Measurements from ENCODE around the gene ZCCHC14. TPM values are rescaled to one million over a fixed set of nuclear protein-coding genes. Genes with fewer than 3 reads are reported as not detected.
"Not testable (repeated sequence)": the region's sequence is repeated elsewhere in the genome, so short reads cannot be mapped to it uniquely, and the experiment has no call there.

Gene ZCCHC14
- total RNA-seq, 4 donors from 2014 or later: 27.7 to 56.1 (median 36.7) TPM

DNA sequence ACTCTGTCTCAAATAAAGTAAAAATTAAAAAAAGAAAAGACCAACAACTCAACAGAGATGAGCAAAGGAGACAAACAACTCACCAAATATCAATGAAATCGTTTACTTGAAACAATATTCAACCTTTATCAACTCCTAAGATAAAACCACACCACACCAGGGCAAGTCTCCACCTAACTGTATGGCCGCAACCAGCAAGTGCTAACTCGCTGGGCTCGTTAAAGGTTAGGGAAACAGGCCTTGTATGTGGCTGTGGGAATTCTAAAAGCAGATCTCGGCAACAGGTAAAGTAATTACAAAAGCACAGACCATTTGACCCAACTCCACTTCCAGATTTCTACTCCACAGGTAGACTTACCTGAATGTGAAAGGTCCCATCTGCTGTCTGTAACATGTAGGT, 9.3 kb downstream of the ZCCHC14 start:
- no peak for DNase-seq
- peaks cover 32 to 58% (median 40%) of the 10 kb centered on the region in 4 donors for H3K4me1 ChIP-seq

DNA sequence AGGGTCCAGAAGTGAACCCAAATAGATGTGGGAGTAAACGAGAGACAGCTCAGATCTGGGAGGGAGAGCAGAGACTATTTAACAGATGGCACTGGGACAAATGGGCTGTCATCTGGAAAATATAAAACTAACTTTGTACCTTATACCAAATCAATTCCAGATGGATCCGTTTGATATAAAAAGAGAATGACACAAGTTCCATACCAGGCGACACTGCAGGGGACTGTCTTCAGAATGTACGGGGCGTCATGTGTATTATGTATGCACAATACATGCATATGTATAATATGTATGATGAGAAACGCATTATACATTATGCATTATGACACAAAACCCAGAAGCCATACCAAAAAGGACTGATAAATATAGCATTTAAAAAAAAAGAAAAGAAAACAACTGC, 10.2 kb downstream of the ZCCHC14 start:
- DNase-seq; in situ Hi-C loops (cut with MboI; ENCODE audit: low pct_ligation_motif_present in 1 of 4, low pct_unique_long_range_greater_than_20kb in 1 of 4, low sequenced_read_pairs in 3 of 4); intact Hi-C loops (cut with DNase I; ENCODE audit: low total_unique reads); H3K27ac ChIP-seq; H3K27me3 ChIP-seq; H3K4me3 ChIP-seq; H3K36me3 ChIP-seq; H3K9me3 ChIP-seq: not testable (repeated sequence)
- H3K4me1 ChIP-seq: peaks cover 27 to 50% (median 32%) of the 10 kb centered on the region in 4 donors
- 85 to 90% methylated on average over 5 to 6 of the region's 6 CpGs for WGBS, 2 donors (ENCODE audit: low coverage in 1 of 2)

More for the DNA sequence above, 9.3 kb downstream of the ZCCHC14 start:
- Histone ChIP-seq H3K27me3 (no peaks in the 10 kb centered on the region), H3K4me3 (no peak overlapping the region), H3K36me3 (no peaks in the 10 kb centered on the region), H3K9me3 (no peaks in the 10 kb centered on the region), H3K27ac (no peak overlapping the region)
- in situ Hi-C loops (cut with MboI; ENCODE audit: low pct_ligation_motif_present in 1 of 4, low pct_unique_long_range_greater_than_20kb in 1 of 4, low sequenced_read_pairs in 3 of 4): no loop called here
- 83 to 90% methylated on average over 4 to 5 of the region's 5 CpGs for WGBS, 2 donors (ENCODE audit: low coverage in 1 of 2)
- TF ChIP-seq CTCF (IDR thresholded peaks at IDR 0.05): no peak
- no peak for TF ChIP-seq POLR2A (IDR thresholded peaks at IDR 0.05)
- TF ChIP-seq EP300 (IDR thresholded peaks at IDR 0.05; ENCODE audit: low read depth): no peak
- TF ChIP-seq POLR2AphosphoS5 (IDR thresholded peaks at IDR 0.05): no peak
- intact Hi-C loops (cut with DNase I; ENCODE audit: low total_unique reads): no loop called here

DNA sequence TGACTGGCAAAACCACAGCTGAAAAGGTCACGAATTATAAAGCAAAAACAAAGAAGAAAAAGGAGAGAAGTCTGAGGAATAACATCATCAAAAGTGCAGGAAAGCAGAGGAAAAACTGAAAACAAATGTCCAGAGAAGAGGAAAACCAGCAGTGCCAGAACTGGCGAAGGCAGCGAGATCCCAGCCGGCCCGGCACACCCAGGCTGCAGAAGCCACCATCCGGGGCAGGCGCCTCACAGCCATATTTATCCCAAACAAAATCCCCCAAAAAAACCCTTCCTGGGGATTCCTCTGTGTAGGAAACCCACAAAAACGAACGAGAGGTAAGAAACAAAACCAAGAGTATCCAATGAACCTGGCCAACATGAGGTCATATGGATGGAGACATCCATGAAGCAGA, 10.6 kb downstream of the ZCCHC14 start:
- intact Hi-C loops (cut with DNase I; ENCODE audit: low total_unique reads) (no loop called here), in situ Hi-C loops (cut with MboI; ENCODE audit: low pct_ligation_motif_present in 1 of 4, low pct_unique_long_range_greater_than_20kb in 1 of 4, low sequenced_read_pairs in 3 of 4) (no loop called here)
- no peaks in the 10 kb centered on the region for H3K9me3 ChIP-seq
- WGBS, 2 donors (ENCODE audit: low coverage in 1 of 2): 77 to 85% methylated on average over 8 to 9 of the region's 9 CpGs
- no peaks in the 10 kb centered on the region for H3K36me3 ChIP-seq
- no peak for TF ChIP-seq POLR2AphosphoS5 (IDR thresholded peaks at IDR 0.05)
- no peak for TF ChIP-seq POLR2A (IDR thresholded peaks at IDR 0.05)
- TF ChIP-seq CTCF (IDR thresholded peaks at IDR 0.05): no peak
- no peak for TF ChIP-seq EP300 (IDR thresholded peaks at IDR 0.05; ENCODE audit: low read depth)
- DNase-seq: no peak
- H3K27ac ChIP-seq: no peak overlapping the region
- no peaks in the 10 kb centered on the region for H3K27me3 ChIP-seq
- peaks cover 23 to 46% (median 30%) of the 10 kb centered on the region in 4 donors for H3K4me1 ChIP-seq
- H3K4me3 ChIP-seq: no peak overlapping the region

DNA sequence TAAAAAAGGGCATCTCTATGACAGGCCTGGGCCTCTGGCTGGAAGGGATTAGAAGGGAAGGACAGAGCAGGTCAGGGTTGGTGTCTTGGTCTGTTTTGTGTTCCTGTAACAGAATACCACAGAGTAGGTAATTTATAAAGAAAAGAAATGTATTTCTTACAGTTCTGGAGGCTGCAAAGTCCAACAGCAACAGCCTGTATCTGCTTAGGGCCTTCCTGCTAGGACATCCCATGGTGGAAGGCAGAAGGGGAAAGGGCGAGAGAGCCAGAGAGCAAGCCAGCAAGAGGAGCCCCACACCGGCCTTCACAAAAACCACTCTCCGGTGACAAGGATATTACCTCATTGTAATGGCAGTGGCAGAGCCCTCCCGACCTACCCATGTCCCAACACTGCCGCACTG, 11.1 kb downstream of the ZCCHC14 start:
- H3K27ac ChIP-seq; H3K9me3 ChIP-seq; intact Hi-C loops (cut with DNase I; ENCODE audit: low total_unique reads); H3K4me3 ChIP-seq; in situ Hi-C loops (cut with MboI; ENCODE audit: low pct_ligation_motif_present in 1 of 4, low pct_unique_long_range_greater_than_20kb in 1 of 4, low sequenced_read_pairs in 3 of 4); DNase-seq; H3K27me3 ChIP-seq; H3K36me3 ChIP-seq: not testable (repeated sequence)
- 69% methylated on average over 5 of the region's 5 CpGs; no CpG with 5 or more reads in 1 of the 2 donors for WGBS, 2 donors (ENCODE audit: low coverage in 1 of 2)
- H3K4me1 ChIP-seq: peaks cover 17 to 41% (median 24%) of the 10 kb centered on the region in 4 donors

DNA sequence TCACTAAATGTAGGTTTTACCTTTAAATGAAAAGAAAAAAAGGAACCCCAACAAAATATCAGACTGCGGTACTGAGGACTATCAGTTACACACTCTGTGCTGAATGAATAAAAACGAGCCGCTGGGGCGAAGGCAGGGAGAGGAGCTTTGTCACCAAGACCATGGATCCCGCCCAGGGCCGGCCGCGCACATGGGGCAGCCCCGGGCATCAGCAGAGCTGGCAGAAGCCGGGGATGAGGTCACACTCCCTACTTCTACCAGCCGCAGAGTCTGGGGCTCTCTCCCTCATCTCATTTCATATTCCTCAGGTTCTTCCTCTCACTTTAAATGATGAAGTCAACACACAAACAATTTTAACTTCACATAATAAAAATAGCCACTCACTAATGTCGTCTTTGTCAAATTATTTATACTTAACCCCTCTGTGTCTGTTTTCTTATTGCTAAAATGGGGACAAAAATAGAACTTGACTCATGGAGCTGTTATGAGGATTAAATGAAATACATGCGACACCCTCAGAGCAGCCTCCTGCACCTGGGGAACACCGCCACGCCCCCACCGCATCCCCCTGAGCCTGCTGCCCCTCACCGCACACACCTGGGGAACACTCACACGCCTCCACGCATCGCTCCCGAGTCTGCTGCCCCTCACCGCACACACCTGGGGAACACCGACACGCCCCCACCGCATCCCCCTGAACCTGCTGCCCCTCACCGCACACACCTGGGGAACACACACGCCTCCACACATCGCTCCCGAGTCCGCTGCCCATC, 15.4 kb downstream of the ZCCHC14 start:
- intact Hi-C loops (cut with DNase I; ENCODE audit: low total_unique reads); H3K27ac ChIP-seq: not testable (repeated sequence)
- peaks cover 8 to 36% (median 19%) of the 10 kb centered on the region in 4 donors for H3K4me1 ChIP-seq

More for the DNA sequence above, 15.4 kb downstream of the ZCCHC14 start:
- H3K4me3 ChIP-seq; H3K36me3 ChIP-seq; H3K9me3 ChIP-seq; DNase-seq; in situ Hi-C loops (cut with MboI; ENCODE audit: low pct_ligation_motif_present in 1 of 4, low pct_unique_long_range_greater_than_20kb in 1 of 4, low sequenced_read_pairs in 3 of 4); H3K27me3 ChIP-seq: not testable (repeated sequence)
- 79 to 87% methylated on average over 14 to 30 of the region's 30 CpGs for WGBS, 2 donors (ENCODE audit: low coverage in 1 of 2)

Measured in transverse colon (tissue), 4 donors.